Fibroblast of gingiva (primary cell): ENCODE measurements around the gene CTNNA2.

ENCODE experiments used
- DNase-seq: peaks from one replicate; pipeline ENCODE4 v3.0.0-alpha.2; 2011; ENCODE audit warnings: low read depth

CTNNA2 gene

DNA sequence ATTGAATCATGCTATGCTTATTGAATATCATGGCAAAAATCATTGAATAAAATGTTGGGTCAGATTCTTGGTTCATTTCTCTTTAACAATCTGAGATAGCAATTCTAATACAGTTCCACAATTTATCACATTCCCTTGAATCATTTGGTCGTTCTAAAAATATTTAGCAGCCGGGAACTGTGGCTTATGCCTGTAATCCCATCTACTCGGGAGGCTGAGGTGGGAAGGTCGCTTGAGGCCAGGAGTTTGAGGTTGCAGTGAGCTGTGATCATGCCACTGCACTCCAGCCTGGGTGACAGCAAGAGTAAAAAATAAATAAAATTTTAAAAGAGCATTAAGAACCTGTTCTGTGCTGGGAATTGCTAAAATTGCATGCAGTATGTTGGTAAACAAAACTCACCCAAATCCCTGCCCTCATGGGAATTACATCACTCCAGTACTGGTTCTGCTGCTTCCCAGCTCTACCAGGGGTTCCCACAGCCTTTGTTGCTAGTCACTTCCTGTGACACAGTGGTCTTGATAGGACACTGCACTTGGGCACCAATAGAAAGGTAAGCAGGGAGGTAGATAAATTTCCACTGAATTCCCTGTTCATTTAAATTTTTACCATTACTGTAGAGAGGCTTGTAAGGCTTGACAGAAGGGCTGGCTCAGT is 200.4 kb downstream of the CTNNA2 start:
- no peak for DNase-seq

DNA sequence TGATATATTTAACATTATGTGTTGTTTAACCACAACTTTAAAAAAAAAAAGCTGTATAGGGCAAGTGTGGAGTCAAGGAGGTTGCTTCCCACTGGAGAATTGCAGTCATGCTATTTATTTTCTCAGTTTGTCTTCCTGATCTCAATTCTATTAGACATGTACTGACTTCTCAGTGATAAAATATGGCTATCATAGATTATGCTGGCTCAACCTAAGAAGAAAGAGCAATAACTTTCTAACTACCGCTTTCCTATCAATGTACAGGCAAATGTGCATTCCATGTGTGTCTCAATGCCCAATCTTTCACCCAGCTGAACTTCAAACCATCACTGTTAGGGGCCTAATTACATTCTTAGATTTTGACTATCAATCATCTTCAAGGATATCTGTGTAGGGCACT is 201.4 kb downstream of the CTNNA2 start:
- no peak for DNase-seq

DNA sequence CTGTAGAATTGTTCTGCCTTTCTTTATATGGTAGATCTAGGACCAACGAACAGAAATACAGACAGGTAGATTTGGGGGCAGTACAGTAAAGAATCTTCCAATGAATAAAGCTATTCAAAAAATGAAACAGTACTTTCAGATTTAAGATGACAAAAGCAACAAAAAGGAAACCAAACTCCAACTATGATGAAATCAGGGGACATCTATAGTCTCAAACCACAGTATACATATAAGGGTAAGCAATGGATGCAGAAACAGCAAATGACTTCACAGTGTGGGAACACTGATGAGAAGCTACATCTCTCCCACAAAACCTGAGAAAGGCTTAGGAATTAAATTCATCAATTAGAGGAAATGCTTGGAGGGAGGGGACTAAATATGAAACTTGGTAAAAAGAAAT is 202.5 kb downstream of the CTNNA2 start:
- no peak for DNase-seq

DNA sequence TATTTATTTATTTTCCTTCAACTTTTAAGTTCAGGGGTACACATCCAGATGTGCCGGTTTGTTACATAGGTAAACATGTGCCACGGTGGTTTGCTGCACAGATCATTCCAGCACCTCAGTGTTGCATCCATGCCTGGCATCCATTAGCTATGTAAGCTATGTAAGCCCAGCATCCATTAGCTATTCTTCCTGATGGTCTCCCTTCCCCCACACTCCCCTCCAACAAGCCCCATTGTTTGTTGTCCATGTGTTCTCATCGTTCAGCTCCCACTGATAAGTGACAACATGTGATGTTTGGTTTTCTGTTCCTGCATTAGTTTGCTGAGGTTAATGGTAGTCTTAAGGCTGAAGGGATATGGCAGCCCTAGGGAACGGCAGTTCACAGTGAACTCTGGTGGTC is 203.4 kb downstream of the CTNNA2 start:
- no peak for DNase-seq

DNA sequence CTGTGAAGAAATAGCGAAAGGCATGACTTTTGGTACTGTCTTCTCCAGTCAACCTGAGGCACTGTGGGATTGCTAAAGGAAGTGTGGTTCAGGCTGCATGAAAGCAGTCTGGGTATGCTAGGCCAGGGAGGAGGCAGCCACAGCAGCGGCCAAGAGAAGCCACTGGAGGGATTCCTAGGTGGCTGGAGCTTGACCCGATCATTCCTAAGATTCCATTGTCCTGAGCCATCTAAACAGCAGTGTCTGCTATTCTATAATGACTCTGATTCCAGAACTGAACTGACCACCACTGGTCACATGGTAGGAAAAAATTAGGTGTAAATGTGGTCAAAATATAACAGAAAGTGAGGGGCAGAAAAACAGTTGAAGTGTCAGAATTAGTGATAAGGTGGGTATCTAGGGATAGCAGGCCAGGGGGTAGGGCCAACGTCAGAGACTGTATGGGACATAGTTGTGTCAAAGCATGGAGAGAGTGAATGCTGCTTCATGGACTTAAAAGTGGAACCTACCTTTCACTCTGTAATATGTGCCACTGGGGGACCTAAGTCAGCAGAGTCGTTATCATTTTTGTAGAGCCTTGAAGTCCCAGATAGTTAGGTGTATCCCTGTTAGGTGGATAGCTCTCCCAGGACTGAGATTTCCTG is 204.6 kb downstream of the CTNNA2 start:
- DNase-seq: peak; percentile 60

DNA sequence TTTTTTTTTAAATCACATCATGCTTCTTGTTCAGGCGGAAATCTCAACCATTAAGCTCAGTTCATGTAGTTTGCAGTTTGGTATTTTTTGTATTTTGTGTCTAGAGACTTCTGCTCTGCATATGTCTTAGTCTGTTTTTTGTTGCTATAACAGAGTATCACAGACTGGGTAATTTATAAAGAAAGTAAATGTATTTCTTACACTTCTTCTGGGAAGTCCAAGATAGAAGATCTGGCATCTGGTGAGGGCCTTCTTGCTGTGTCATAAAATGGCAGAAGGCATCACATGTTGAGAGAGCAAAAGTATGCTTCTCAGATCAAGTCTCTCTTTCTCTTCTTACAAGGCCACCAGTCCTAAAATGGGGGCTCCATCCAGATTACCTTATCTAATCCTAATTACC is 208.2 kb downstream of the CTNNA2 start:
- no peak for DNase-seq

DNA sequence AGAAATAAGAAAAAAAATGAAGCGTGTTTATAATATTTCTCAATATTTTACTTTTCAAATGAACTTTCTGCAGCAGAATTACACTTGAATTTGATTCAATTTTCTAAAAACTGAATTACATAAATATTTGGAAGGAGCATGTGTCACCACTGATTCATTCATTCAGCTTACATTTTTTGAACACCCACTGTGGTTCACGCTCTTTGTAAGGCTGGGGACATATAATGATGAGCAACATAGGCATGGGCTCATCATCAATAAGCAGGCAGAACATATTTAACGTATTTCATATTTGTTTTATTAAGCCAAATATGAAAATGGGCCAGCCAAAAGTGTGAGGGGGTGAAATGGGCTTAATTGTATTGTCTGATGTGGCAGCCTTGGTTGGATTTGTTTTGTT is 209.1 kb downstream of the CTNNA2 start:
- DNase-seq: no peak

DNA sequence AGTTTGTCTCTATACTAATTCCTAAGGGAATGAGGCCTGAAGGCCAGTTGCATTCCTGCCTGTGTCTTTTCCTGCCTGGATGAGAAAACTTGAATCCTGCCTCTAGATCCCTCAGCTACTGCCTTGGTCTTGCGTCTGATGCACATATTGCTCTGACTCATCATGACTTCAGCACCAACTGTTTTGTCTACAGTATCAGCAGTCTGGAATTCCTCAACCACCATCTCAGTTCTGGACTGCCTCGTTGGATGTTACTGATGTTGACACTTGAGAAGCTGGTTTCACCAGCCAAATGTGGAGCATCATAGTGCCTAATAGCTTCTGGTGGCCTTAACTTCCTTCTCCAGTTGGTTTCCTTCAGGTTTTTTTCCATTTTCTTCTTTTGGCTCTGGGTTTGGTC is 211.0 kb downstream of the CTNNA2 start:
- peak; percentile 69 for DNase-seq

DNA sequence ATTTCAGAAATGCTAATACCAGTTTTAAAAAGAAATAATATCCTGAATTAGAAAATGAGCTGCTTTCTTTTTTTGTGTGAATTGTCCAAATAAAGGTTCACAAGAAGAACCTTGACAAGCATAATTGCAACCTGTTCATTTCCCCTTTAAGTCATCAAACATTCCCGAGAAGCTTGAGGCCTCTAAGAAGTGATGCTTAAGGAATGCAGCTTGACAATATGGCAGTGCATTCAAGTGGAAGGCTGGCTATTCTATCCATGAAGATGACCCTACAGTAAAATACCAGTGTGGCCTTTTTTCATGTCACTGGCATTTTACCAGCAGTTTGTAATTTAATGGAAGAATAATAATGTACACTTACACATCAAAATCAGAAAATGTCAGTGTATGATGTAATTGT is 216.7 kb downstream of the CTNNA2 start:
- no peak for DNase-seq

DNA sequence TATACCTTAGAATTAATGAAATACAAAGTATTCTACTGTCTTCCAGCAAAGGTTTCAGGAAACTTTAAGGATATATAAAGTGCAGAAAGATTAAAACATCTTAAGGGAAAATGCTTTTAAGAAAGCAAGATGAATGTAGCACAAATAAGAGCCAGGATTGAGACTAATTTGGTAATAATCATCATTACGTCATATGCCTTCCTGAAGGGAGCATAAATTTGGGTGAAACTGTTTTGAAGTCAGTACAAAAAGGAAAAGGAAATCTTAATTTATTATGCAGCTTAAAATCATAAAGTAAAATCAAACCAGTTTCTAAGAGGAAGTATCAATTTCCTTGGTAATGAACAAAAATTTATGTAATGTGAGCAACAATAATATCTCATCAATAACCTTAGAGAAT is 221.7 kb downstream of the CTNNA2 start:
- DNase-seq: no peak

DNA sequence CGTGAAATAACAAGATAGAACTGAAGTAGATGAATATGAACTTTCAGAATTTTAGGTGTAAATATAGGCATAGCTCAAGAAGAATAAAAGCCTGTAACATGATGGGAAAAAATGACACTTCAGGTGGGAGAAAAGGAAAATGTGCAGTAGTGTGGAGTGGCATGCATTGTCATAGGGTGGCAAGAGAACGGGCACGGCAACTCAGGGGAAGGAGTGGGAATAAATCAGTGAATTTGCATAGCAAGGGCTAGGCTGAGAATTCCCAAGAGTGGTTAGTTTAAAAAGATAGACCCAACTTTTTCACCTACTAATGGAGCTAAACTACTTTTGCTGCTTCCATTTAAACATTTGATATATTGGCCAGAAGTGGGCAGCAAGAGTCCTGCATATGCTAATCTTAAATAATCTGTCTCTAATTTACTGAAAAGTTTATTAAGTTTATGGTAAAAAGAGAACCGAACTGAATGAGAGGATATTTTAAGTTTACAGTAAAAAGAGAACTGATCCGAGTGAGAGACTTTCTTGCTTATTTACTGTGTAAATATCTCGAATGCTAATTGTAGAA is 228.1 kb downstream of the CTNNA2 start:
- DNase-seq: no peak

DNA sequence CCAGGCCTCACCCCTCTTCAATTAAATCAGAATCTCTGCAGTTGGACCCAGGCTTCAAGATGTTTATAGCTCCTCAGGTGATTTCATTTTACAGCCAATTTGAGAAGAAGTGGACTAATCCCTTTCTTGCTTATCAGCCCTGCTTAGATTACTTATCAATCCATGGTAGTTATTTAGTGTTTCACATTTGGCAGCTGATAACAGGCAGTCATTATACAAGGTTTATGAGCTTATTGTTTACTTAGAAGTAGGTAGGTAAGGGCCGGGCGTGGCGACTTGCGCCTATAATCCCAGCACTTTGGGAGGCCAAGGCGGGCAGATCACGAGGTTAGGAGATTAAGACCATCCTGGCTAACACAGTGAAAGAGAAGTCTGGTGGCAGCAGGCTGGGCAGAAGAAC is 237.5 kb downstream of the CTNNA2 start:
- DNase-seq: no peak

DNA sequence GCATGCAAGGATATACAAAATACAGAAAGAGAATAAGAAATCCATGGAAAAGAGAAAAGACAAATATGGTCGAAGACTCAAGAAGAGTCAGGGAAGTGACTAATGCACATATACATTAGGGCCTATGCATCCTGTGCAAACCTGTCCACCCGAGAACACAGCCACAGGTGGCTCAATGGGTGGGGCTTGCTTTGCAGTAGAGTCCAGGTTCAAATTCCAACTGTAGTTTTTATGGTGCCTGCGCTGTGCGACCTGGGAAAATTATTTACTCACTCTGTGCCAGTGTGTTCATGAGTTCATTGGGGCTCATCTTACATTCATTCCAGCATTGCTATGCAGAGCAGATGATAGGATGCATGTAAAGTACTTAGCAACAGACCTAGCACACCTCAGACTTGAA is 244.7 kb downstream of the CTNNA2 start:
- DNase-seq: no peak

DNA sequence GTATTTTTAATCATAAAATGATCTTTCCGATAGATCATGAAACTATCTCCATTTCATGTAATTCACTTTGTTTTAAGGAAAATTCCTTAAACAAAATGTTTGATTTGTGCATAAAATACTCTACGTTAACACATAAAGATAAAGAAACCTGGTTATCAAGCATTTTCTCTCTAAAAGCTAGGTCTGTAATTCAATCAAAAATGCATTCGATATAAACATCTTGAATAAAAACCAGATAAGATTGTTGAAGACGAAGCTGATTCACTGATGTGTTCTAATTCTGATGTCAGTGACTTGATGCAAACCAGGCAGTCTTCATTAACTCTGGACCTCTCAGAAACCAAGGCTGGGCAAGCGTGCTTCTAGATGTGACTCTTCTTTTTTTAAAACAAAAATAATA is 245.2 kb downstream of the CTNNA2 start:
- DNase-seq: no peak

DNA sequence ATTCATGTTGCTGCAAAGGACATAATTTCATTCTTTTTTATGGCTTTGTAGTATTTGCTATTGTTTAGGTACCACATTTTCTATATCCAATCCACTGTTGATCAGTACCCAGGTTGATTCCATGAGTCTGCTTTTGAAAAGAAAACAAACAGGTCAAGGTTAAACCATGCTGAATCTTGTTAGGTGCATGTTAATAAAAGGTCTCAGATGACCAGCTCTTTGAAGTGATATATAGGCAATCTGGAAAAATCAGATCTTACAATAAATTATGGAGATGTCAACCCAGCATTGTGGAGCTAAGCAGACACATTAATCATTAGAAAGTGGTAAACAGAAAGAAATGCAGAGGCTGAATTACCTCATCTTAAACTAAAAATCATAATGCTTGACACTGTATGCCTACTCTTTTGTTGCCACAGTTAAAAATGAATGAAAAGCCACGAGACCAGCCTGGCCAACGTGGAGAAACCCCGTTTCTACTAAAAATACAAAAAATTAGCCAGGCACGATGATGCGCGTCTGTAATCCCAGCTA is 246.0 kb downstream of the CTNNA2 start:
- DNase-seq: no peak

DNA sequence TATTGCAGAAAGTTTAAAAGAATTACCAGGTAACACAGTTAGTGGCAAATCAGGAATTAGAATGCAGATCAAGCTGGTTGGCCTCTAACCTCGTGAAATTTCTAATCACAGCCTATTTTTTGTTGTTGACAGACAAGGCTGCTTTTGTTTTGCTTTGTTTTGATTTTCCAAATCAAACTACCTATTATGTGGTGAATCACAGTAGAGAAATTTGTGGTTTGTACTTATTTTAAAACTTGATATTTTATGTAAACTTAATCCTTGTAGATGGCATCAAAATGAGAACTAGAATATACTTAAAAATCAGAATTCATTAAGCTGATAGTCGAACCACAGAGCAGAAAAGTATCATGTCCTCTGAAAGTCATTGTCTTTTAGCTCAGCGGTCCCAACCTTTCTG is 258.1 kb downstream of the CTNNA2 start:
- no peak for DNase-seq

DNA sequence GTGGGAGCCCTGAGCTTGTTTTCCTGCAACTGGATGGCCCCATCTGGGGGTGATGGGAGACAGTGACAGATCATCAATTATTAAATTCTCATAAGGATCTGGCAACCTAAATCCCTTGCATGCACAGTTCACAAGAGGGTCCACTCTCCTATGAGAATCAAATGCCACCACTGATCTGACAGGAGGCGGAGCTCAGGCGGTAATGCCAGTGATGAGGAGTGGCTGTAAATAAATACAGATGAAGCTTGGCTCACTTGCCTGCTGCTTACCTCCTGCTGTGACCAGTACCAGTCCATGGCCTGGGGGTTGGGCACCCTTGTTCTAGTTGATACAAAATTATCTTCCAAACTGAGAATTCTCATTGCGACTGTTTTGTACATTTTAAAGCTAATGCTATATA is 258.6 kb downstream of the CTNNA2 start:
- no peak for DNase-seq

DNA sequence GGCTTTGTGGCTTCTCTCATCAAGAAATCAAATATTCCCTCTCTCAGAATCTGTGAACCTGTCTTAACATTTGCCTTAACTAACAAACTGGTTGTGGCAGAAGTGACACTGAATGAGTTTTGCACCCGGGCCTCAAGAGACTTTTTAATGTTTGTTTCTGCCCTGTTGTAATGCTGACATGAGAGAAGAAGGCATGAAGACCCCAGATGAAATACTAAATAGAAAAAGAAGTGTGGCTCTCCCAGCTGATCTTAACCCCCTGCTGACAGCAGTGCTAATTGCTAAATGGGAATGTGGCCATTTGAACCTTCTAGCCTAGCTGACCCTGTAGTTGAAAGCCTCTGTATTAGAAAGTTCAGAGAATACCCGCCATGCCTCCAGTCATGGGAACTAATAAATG is 261.2 kb downstream of the CTNNA2 start:
- DNase-seq: no peak

DNA sequence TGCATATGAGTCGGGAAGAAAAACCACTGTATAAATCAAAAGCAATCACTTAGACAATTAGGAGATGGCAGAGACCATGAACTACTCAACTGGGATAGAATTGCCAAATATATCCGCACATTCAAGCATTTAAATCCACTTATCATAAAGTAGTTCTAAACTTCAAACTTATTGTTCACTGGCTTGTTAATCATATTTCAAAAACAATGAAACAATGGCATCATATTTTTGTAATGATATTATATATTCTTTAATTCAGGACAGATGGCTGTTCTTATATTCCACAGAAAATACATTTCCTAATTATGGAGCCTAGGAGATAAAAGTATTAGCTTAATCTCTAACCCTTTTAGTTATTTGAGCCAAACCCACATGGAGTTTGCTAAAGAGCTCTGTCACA is 263.6 kb downstream of the CTNNA2 start:
- DNase-seq: no peak

DNA sequence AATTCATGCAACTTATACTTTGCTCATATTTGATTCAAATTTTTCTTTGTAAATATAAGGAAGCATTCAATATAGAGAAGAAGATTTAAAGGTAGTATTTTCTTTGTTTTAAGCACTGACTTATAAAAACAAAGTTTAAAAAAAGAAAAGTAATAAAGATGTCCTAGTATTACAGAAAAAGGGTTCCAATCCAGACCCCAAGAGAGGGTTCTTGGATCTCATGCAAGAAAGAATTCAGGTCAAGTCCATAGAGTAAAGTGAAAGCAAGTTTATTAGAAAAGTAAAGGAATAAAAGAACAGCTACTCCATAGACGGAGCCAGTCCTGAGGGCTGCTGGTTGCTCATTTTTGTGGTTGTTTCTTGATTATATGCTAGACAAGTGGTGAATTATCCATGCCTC is 267.9 kb downstream of the CTNNA2 start:
- no peak for DNase-seq

DNA sequence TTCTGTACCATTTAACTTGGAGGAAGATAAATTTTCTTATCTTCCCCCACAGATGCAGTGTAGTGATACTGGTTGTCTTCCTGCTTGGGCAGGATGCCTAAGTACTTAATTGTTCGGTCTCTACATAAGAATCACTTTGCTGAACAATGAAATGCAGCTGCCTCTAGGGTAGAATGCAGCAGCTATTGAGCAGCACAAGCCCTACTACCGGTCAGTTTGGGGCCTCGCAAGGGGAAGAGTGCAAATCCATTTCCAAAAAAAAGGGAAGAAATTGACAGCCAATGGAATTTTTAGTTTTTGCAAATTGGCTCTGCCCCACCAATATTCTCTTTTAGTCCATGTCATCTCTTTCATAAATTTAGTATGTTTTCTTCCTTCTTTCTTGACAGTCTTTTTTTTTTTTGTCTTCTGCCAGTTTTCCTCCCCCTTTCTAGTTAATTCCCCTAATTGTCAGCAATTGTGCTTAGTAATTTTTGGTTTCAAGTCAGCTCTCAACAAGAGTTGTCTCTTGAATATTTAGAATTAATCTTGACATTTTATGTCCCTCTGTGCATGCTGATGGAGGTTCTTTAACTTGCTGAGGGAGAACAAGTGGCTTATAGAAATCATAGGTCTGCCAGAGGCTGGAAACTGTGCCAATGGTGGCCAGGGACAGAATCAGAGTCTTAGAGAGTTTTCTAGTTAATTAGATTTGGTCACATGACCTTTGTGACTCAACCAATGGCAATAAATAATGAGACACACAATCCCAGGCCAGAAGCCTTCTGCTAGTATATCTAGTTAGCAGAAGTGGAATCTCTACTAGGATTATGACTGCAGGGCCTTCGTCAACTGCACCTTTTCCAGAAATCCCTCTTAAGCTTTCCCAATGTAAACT is 270.0 kb downstream of the CTNNA2 start:
- DNase-seq: no peak

DNA sequence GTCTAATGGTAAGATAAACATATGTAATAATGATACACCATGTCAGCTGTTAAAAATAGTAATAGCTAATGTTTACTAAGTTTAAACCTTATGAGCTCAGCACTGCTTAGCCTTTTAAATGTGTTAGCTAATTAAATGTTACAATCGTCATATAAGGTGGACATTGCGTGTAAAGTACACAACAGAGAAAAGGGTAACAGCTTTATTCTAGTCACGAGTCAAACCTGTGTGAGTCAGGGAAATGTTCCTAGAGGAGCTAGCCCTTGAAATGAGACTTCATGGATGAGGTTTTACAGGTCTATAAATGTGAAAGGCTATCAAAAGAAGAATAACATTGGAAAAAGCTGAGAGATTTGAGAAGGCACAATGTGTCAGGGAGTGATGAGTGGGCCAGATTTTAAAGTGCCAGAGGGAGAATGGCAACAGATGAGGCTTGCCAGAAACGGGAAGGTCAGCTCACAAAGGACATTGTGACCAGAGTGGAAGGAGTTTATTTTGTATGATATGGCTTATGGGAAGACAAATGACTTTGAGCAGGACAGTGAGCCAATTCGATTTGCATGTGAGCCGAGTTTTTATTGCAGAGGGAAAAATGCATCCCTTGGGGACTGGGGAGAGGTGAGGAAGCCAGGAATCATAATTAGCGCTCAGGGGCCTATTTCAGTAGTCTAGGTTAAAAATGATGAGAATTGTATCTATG is 276.3 kb downstream of the CTNNA2 start:
- DNase-seq: no peak
